ENCODE data around the gene ALX3. TPM values are rescaled to one million over a fixed set of nuclear protein-coding genes. Genes with fewer than 3 reads are reported as not detected.

ALX3 gene
- total RNA-seq, 6 donors from 2014 or later, result 0.24 TPM; not detected in 5

DNA sequence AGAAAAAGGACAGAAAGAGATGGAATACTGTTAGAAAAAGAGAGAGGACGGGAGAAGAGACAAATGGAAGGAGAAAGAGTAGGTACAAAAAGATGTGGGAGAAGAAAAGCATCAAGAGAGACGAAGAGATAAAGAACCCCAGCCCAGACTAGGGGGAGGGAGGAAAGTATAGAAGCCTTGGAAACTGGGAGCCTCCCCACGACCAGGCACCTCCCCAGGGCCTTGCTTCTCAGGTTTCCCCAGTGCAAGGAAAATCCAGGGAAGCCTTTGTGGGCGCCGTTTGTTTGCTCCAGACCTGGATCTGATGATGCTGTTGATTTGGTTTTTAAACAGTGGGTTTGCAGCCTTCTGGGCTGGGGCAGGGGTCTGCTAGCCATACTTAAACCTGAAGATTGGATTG, 15.2 kb upstream of the ALX3 start:
- 90 to 96% methylated on average over 5 of the region's 5 CpGs for WGBS, 2 donors
- no peaks in the 10 kb centered on the region for H3K36me3 ChIP-seq
- TF ChIP-seq POLR2A (IDR thresholded peaks at IDR 0.05) (no peak), EP300 (IDR thresholded peaks at IDR 0.05) (no peak), POLR2AphosphoS5 (IDR thresholded peaks at IDR 0.05) (no peak)
- TF ChIP-seq, protein P1, sequence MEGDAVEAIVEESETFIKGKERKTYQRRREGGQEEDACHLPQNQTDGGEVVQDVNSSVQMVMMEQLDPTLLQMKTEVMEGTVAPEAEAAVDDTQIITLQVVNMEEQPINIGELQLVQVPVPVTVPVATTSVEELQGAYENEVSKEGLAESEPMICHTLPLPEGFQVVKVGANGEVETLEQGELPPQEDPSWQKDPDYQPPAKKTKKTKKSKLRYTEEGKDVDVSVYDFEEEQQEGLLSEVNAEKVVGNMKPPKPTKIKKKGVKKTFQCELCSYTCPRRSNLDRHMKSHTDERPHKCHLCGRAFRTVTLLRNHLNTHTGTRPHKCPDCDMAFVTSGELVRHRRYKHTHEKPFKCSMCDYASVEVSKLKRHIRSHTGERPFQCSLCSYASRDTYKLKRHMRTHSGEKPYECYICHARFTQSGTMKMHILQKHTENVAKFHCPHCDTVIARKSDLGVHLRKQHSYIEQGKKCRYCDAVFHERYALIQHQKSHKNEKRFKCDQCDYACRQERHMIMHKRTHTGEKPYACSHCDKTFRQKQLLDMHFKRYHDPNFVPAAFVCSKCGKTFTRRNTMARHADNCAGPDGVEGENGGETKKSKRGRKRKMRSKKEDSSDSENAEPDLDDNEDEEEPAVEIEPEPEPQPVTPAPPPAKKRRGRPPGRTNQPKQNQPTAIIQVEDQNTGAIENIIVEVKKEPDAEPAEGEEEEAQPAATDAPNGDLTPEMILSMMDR (IDR thresholded peaks at IDR 0.05), result no peak

DNA sequence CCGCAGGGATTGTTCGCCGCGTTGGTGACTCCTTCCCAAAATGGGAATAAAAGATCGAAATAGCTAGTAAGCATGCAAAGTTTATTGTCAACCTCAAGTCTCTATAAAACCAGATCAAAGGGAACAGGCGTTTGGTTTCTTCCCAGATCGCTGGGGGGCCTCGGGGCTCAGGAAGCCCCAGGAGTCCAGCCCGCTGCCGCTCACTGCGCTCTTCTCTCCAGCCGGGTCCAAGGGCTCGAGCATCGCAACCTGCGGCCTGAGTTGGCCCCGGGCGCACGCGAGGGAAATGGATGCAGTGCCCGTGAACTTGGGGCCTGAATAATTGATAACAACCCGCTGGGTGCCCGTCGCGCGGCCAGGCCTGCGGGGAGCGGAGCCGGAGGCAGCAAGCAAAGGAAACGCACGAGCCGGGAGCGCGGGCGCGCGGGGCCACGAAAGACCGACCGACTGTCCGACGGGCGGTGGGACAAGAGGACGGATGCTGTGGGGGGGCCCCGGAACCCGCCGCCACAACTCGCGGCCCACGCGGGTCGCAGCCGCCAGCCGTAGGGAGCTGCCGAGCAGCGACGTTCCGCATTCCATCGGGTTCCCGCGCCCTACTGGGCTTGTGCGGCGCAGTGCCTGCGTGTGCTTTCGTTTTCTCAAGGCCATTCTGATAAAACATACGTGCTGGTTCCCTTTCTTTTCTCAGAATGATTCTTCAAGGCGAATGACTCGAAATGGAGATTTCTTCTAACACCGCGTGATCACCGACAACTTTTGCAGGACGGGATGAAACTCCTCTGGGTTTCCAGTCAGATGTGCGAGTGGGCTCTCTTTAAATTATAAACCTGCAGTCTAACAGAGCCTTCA, 14.0 kb upstream of the ALX3 start:
- DNase-seq (peak; percentile 49 to 93), ATAC-seq (ENCODE audit: low FRiP score in 2 of 2) (peak; percentile 32 to 90)
- 3 to 8% methylated on average over 34 to 51 of the region's 72 CpGs for WGBS, 2 donors
- peaks cover 10 to 23% (median 12%) of the 10 kb centered on the region in 4 donors for H3K4me1 ChIP-seq
- H3K9me3 ChIP-seq, result no peaks in the 10 kb centered on the region
- H3K27me3 ChIP-seq, result peaks cover 0 to 5% (median 2%) of the 10 kb centered on the region in 4 donors
- no peaks in the 10 kb centered on the region for H3K36me3 ChIP-seq
- TF ChIP-seq, protein P1 (IDR thresholded peaks at IDR 0.05), result peak in 1 of 6 experiments; percentile 9
- peak in 2 of 4 donors; percentile 47 to 50 for TF ChIP-seq POLR2A (IDR thresholded peaks at IDR 0.05)
- peak in 1 of 2 donors; percentile 47 for TF ChIP-seq POLR2AphosphoS5 (IDR thresholded peaks at IDR 0.05)
- TF ChIP-seq EP300 (IDR thresholded peaks at IDR 0.05), result no peak
- H3K27ac ChIP-seq, result peak overlapping the region; percentile 7 to 77 (median 60)
- peak overlapping the region; percentile 24 to 79 (median 65) for H3K4me3 ChIP-seq

More for the DNA sequence above, 15.2 kb upstream of the ALX3 start:
- Histone ChIP-seq H3K4me3 (no peak overlapping the region), H3K4me1 (peaks cover 10 to 23% (median 12%) of the 10 kb centered on the region in 4 donors), H3K27me3 (peaks cover 0 to 5% (median 2%) of the 10 kb centered on the region in 4 donors), H3K27ac (no peak overlapping the region), H3K9me3 (no peaks in the 10 kb centered on the region)
- DNase-seq (no peak), ATAC-seq (ENCODE audit: low FRiP score in 2 of 2) (no peak)

DNA sequence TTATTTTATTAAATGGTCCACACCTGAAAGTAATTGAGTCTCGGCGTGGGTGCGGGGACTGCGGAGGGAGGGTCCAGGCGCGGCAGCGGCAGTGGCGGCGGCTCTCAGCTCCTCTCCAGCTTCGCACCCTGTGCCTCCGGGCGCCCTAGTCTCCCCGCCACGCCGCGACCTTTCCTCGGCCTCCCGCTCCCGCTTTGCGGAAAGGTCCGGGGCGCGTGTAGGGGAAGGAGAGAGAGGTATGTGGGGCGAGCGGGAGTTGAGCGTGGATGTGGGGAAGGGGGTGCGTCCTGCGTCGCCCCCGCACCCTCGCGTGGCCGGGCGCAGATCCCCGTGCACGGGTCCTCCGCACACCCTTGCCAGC, 13.4 kb upstream of the ALX3 start:
- DNase-seq, result peak in 1 of 2 donors; percentile 86
- H3K4me1 ChIP-seq, result peaks cover 10 to 23% (median 12%) of the 10 kb centered on the region in 4 donors
- peak overlapping the region in 3 of 4 donors; percentile 7 to 77 (median 59) for H3K27ac ChIP-seq

DNA sequence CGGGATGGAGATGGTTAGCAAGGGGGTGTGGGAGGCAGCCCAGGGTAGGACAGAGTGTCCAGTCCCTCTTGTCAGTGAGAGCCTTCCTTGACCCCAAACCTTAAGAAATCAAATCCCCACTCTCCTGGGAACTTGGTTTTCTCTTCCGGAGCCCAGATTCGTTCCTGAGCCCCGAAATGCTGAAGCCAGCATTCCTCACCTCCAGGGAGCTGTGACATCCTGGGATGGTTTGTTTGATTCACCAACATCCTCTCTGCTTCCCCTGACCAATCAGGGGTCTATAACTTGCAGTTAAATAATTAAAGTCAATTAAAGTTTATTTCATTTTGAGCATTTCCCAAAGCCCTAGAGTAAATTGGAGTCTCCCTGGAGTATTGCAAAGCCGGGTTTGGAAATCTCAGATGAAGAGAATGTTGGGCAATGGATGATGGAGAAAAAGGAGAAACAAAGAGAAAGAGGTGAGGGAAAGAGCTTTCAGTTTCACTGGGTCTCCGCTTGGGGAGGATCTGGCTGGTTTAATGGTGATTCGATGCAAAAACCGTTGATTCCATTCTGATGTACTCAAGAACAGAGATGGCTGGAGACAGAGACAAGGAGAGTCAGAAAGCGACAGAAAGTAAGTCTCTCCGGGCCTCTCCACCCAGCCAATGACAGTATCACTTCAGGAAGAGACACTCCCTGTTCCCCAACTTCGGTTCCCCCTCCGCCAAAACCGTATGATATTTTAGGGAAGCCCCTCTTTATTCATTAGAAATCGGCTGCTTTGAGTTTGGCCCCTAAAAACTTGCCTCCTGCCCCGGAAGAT, 12.8 kb upstream of the ALX3 start:
- peaks cover 0 to 5% (median 2%) of the 10 kb centered on the region in 4 donors for H3K27me3 ChIP-seq
- no peak for ATAC-seq (ENCODE audit: low FRiP score in 2 of 2)
- H3K36me3 ChIP-seq, result no peaks in the 10 kb centered on the region
- H3K4me1 ChIP-seq, result peaks cover 10 to 23% (median 12%) of the 10 kb centered on the region in 4 donors
- DNase-seq, result no peak
- 29 to 31% methylated on average over 15 of the region's 15 CpGs for WGBS, 2 donors
- H3K27ac ChIP-seq, result peak overlapping the region in 2 of 4 donors; percentile 7 to 59
- TF ChIP-seq EP300 (IDR thresholded peaks at IDR 0.05) (no peak), POLR2A (IDR thresholded peaks at IDR 0.05) (no peak), POLR2AphosphoS5 (IDR thresholded peaks at IDR 0.05) (no peak)
- TF ChIP-seq, protein P1 (IDR thresholded peaks at IDR 0.05), result no peak
- peak overlapping the region; percentile 24 to 79 (median 65) for H3K4me3 ChIP-seq
- no peaks in the 10 kb centered on the region for H3K9me3 ChIP-seq

More for the DNA sequence above, 13.4 kb upstream of the ALX3 start:
- no peaks in the 10 kb centered on the region for H3K9me3 ChIP-seq
- H3K27me3 ChIP-seq, result peaks cover 0 to 5% (median 2%) of the 10 kb centered on the region in 4 donors
- no peak for TF ChIP-seq POLR2A (IDR thresholded peaks at IDR 0.05)
- TF ChIP-seq EP300 (IDR thresholded peaks at IDR 0.05), result no peak
- no peak for TF ChIP-seq POLR2AphosphoS5 (IDR thresholded peaks at IDR 0.05)
- TF ChIP-seq, protein P1 (IDR thresholded peaks at IDR 0.05), result no peak
- H3K36me3 ChIP-seq, result no peaks in the 10 kb centered on the region
- peak in 1 of 2 donors; percentile 59 for ATAC-seq (ENCODE audit: low FRiP score in 2 of 2)
- peak overlapping the region; percentile 24 to 79 (median 65) for H3K4me3 ChIP-seq
- WGBS, 2 donors, result 11 to 13% methylated on average over 17 to 37 of the region's 37 CpGs
